GM23338 (cell line): ENCODE data around the gene TRABD.

Source experiments
- CREB1 ChIP-seq: fragments of 250-450 bp; sonication (Bioruptor Pico); IDR thresholded peaks from 2 replicates; pipeline ENCODE4 v1.5.0; 2020; ENCODE audit warnings: low read depth, mild to moderate bottlenecking, moderate library complexity
- CTCF ChIP-seq, 2 experiments: fragments of 200-600 bp in 1 of 2; sonication (generic) in 1 of 2; conservative IDR thresholded peaks; 2 replicates each; pipeline versions ENCODE4 v1.5.1 to v1.6.1; 2016 to 2017; ENCODE audit warnings: antibody characterized with exemption in 2 of 2, low read depth in 2 of 2, mild to moderate bottlenecking in 2 of 2, moderate library complexity in 1 of 2
- EZH2 ChIP-seq: fragments of 200-600 bp; sonication (generic); IDR thresholded peaks from one replicate; pipeline ENCODE4 v1.8.0; 2017; ENCODE audit warnings: antibody characterized with exemption, mild to moderate bottlenecking, low read depth; ENCODE audit not compliant: unreplicated experiment
- POLR2AphosphoS5 ChIP-seq: IDR thresholded peaks from 2 replicates; pipeline ENCODE4 v1.6.1; 2016; ENCODE audit warnings: antibody characterized with exemption, low read depth
- REST ChIP-seq: IDR thresholded peaks from one replicate; pipeline ENCODE4 v1.6.1; 2018; ENCODE audit warnings: antibody characterized with exemption; ENCODE audit not compliant: unreplicated experiment
- TF ChIP-seq, protein P1 (sequence below): IDR thresholded peaks from 2 replicates; pipeline ENCODE4 v1.6.1; 2016; ENCODE audit warnings: antibody characterized with exemption

GRCh38 chr22:50210378-50211139, 24.8 kb downstream of the TRABD start:
- TF ChIP-seq CTCF (conservative IDR thresholded peaks at IDR 0.05; ENCODE audit: low read depth in 2 of 2) (no peak), CREB1 (CRISPR knock-in tag) (no peak), REST (no peak), POLR2AphosphoS5 (no peak), EZH2 (no peak)
- TF ChIP-seq, protein P1, sequence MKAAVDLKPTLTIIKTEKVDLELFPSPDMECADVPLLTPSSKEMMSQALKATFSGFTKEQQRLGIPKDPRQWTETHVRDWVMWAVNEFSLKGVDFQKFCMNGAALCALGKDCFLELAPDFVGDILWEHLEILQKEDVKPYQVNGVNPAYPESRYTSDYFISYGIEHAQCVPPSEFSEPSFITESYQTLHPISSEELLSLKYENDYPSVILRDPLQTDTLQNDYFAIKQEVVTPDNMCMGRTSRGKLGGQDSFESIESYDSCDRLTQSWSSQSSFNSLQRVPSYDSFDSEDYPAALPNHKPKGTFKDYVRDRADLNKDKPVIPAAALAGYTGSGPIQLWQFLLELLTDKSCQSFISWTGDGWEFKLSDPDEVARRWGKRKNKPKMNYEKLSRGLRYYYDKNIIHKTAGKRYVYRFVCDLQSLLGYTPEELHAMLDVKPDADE: no peak
